HG02943 (cell line): Measurements from ENCODE around the gene RNU7-1.

Source experiments
- ATAC-seq: cut with Tn5 transposase; IDR thresholded peaks from one replicate; pipeline ENCODE4 v1.9.1; 2021; ENCODE audit warnings: mild to moderate bottlenecking, low read depth, moderate library complexity; ENCODE audit not compliant: unreplicated experiment

Gene RNU7-1

GRCh38 chr12:6917491-6918231 lies 26.0 kb upstream of the RNU7-1 start:
- no peak for ATAC-seq

- no peak for ATAC-seq
These were observed 24.0 kb upstream of the RNU7-1 start for GRCh38 chr12:6919588-6919987.

GRCh38 chr12:6921539-6921938 lies 22.1 kb upstream of the RNU7-1 start:
- ATAC-seq = no peak

DNA sequence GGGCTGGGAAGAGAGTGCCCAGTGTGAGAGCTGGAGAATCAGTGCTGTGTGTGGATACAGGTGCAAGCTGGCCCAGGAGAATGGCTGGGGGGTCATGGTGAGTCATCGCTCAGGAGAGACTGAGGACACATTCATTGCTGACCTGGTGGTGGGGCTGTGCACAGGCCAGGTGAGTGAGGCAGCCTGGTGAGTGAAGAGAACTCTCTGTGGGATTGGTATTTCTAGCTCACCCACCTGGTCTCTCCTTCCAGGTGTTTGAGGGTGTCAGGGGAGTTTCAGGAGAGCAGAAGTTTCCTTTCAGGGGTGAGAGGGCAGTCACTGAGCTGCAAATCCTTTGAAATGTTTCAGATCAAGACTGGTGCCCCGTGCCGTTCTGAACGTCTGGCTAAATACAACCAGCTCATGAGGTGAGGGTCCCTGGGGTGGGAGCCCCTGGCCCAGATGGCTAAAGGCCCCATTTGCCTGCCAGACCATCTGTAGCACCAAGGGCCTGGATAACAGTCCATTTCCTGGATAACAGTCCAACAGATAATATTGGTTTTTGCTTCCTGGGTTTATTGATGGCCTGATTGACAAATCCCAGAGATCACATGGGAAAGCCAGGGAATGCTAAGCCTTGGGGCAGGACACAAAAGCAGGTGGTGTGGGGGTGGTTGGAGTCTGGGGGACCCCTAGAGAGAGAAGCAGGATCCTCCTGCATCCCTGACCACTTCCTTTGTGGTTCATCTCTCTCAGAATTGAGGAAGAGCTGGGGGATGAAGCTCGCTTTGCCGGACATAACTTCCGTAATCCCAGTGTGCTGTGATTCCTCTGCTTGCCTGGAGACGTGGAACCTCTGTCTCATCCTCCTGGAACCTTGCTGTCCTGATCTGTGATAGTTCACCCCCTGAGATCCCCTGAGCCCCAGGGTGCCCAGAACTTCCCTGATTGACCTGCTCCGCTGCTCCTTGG lies 21.3 kb upstream of the RNU7-1 start:
- ATAC-seq = no peak

GRCh38 chr12:6923003-6923732 lies 20.4 kb upstream of the RNU7-1 start:
- no peak for ATAC-seq

- no peak for ATAC-seq
These were observed 19.8 kb upstream of the RNU7-1 start for GRCh38 chr12:6923851-6924250.

GRCh38 chr12:6925239-6925539 lies 18.4 kb upstream of the RNU7-1 start:
- no peak for ATAC-seq

DNA sequence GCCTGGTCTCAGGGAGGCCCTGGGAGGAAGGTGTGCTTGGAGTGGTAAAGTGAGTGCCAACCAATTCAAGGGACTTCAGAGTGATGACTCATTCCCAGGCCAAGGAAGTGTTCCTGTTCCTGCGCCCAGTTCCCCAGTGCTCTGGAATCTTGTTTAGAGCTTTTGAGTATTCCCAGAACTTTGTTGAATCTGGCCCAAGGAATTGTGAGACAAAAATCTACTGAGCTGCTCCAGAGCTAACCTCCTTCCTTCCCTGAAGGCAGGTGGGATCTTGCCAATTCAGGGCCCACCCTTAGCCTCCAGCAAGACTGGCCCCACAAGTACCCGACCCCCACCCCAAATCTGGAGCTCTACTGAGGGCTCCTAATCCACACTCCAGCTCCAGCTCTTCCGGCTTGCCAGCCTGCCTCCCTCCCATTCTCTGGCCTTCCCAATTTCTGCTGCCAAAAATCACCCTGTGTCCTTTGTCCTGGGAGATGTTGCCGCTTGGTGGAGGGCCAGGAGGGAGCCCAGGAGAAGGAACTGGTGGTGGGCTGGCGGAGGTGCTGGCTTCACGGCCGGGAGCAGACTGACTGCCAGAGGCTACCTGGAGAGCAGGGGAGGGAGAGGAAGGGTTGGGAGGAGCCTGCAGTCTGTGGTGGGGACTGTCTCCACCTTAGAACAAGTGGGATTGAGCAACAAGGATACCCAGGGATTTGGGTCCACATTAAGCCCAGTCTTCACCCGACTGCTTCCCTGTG lies 17.9 kb upstream of the RNU7-1 start:
- ATAC-seq = no peak

DNA sequence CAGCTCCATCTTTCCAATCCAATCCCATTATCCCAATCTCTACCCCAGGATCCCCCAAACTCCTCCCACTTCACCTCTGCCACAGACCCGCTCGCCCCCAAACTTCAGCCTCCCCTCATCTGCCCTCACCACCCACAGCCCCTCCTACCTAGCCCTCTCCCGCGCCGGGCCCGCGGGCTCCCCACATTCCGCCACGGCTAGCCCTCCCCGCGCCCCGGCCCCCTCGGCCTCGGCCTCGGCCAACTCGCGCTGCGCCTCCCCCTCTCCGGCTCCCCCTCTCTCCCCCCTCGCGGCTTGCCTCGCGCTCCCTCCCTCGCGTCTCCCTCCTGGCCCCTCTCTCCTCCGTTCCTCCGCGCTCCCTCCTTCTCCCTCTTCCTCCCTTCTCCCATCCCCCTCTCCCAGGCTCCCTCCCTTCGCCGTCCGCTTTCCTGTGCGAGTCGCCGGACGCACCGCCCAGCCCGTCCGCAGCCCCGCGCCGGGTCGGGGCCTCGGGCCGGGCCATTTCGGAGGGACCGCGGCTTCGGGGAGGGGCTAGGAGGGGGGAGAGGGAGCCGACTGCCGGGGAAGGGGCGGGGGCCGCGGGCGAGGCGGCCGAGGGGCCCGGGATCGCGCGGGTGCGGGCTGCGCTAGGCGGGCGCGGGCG lies 16.1 kb upstream of the RNU7-1 start, which contains the start of gene ATN1:
Gene ATN1, plus strand, starts transcription at position 581 of the 643 bp plus-strand sequence. CDS start 6,043 bp downstream, outside the sequence.
- ATAC-seq = no peak

GRCh38 chr12:6928022-6928702 lies 15.5 kb upstream of the RNU7-1 start:
- no peak for ATAC-seq

DNA sequence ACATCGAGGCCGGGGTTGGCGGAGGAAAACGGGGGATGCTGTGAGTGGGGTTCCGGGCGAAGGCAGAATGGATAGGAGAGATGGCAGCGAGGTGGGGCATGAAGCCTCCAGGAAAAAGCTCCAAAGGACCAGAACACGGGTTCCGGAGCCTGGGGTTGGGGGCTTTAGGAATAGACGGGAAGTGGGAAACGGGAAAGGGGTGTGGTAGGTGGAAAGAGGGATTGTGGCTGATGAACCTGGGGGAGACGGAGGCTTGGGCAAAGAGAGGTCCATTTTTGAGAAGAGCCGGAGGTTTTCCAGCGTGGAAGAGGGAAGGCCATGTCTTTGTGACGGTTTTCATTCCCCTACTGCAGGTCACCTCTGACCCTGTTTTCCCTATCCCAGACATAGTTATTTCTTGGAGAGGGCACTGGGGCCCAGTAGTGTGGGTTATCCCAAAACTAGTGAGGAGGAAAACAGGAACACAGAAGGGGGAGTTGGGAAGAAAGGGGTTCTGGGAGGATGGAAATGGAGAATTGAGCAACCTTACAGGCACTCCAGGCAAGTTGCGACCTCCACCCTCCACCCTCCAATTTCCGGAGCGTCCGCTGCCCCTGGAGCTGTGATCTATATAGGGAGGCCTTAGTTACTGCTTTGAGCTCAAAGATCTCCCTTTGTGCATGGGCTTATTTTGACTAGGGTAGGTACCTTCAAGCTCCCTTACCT lies 14.8 kb upstream of the RNU7-1 start:
- no peak for ATAC-seq

GRCh38 chr12:6929466-6930452 lies 13.9 kb upstream of the RNU7-1 start:
- no peak for ATAC-seq

GRCh38 chr12:6932766-6933165 lies 10.8 kb upstream of the RNU7-1 start:
- no peak for ATAC-seq

- no peak for ATAC-seq
These were observed 9.5 kb upstream of the RNU7-1 start for GRCh38 chr12:6934110-6934509.

- ATAC-seq = no peak
These were observed 8.0 kb upstream of the RNU7-1 start for GRCh38 chr12:6935371-6936193.

- no peak for ATAC-seq
These were observed 7.4 kb upstream of the RNU7-1 start for GRCh38 chr12:6936194-6936635.
